ENCODE results near the gene PINLYP.

- TF ChIP-seq ESRRG (CRISPR knock-in tag; IDR thresholded peaks at IDR 0.05) (no peak), ZFP3 (CRISPR knock-in tag; IDR thresholded peaks at IDR 0.05) (no peak), PPARA (CRISPR knock-in tag; IDR thresholded peaks at IDR 0.05; ENCODE audit: borderline replicate concordance) (no peak), OSR1 (CRISPR knock-in tag; IDR thresholded peaks at IDR 0.05) (no peak), ARNTL (CRISPR knock-in tag; IDR thresholded peaks at IDR 0.05; ENCODE audit: borderline replicate concordance, low read depth) (no peak), GLIS3 (CRISPR knock-in tag; IDR thresholded peaks at IDR 0.05) (no peak), ZNF565 (CRISPR knock-in tag; conservative IDR thresholded peaks at IDR 0.05; ENCODE audit: low read depth) (no peak), BACH2 (CRISPR knock-in tag; IDR thresholded peaks at IDR 0.05; ENCODE audit: borderline replicate concordance) (no peak), SNAI2 (CRISPR knock-in tag; IDR thresholded peaks at IDR 0.05) (no peak)
- TF ChIP-seq, protein P1, sequence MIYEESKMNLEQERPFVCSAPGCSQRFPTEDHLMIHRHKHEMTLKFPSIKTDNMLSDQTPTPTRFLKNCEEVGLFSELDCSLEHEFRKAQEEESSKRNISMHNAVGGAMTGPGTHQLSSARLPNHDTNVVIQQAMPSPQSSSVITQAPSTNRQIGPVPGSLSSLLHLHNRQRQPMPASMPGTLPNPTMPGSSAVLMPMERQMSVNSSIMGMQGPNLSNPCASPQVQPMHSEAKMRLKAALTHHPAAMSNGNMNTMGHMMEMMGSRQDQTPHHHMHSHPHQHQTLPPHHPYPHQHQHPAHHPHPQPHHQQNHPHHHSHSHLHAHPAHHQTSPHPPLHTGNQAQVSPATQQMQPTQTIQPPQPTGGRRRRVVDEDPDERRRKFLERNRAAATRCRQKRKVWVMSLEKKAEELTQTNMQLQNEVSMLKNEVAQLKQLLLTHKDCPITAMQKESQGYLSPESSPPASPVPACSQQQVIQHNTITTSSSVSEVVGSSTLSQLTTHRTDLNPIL (CRISPR knock-in tag; IDR thresholded peaks at IDR 0.05; ENCODE audit: low read depth): no peak
- TF ChIP-seq, protein P2, sequence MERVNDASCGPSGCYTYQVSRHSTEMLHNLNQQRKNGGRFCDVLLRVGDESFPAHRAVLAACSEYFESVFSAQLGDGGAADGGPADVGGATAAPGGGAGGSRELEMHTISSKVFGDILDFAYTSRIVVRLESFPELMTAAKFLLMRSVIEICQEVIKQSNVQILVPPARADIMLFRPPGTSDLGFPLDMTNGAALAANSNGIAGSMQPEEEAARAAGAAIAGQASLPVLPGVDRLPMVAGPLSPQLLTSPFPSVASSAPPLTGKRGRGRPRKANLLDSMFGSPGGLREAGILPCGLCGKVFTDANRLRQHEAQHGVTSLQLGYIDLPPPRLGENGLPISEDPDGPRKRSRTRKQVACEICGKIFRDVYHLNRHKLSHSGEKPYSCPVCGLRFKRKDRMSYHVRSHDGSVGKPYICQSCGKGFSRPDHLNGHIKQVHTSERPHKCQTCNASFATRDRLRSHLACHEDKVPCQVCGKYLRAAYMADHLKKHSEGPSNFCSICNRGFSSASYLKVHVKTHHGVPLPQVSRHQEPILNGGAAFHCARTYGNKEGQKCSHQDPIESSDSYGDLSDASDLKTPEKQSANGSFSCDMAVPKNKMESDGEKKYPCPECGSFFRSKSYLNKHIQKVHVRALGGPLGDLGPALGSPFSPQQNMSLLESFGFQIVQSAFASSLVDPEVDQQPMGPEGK (CRISPR knock-in tag; IDR thresholded peaks at IDR 0.05; ENCODE audit: borderline replicate concordance): no peak
Observed at GRCh38 chr19:43589277-43589676, 13.7 kb downstream of the PINLYP start.
